Inferior parietal cortex (tissue), 1 donor: ENCODE measurements around the gene BORA.
"Not testable (repeated sequence)": the region's sequence is repeated elsewhere in the genome, so short reads cannot be mapped to it uniquely, and the experiment has no call there.

ENCODE experiments used
- DNase-seq: peaks from one replicate; pipeline ENCODE4 v3.0.0-alpha.2; 2016; ENCODE audit errors: extremely low spot score

The BORA gene

DNA sequence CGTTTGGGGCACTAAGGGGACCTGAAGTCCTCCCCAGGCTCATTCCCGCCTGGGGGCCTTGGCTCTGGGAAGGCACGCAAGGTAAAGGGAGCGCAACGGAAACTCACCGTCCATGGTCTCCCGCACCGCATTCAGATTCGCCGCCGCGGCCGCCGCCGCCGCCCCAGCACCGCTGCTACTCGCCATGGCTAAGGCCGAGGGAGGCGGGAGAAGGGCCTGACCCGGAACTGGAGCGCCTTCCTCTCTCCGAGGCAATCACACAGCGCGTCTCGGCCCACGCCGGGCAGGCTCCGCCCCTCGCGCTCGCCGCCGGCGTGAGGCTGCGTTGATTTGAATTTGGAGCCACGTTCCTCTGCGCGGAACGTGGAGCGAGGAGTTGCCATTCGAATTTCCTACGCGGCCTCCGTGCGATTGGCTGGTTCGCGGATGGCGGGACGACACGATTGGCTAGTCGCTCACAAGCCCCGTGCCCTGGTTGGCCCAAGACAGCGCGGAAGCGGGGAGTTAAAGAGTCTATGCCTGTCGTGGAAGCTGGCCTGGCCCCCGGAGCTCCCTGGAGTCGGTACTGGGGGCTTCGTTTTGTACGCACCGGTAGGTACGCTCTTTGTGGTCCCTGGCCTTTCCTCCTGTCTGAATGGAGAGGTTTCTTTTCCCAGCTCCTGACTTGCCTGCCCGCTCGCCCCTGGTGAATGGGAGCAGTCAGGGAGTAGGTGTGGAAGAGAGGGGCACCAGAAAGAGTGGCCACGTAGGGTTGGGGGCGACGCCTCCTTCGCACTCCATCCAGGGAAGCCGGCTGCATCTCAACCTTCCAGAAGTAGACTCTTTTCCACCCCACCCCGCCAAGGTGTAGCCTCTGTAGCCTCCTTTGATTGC, at the start of gene BORA, which contains the start of gene MZT1:
Gene BORA, plus strand, starts transcription at position 507 of the 873 bp plus-strand sequence. CDS start 1,018 bp downstream, outside the sequence.
Gene MZT1, minus strand, starts transcription at position 213 of the 873 bp plus-strand sequence. Its CDS starts 27 bp downstream, at position 186.
- peak; percentile 92 for DNase-seq

DNA sequence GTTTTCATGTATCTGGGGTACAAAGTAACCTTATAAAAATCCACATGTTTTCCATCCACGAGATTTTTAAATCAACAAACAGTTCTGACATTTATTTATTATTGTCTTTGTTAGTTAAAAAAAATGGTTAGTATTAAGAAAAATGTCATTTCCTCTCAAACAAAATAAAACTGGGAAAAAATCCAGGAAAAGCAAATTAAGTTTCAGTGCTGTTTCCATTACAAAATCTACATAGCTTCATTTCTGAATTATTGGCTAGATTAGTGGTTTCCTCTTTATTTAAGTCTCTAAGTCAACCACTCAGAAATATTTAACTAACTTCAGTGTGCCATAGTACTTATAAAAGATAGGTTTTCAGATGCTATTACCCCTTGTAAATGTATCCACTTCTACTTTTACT, 49.4 kb upstream of the BORA start:
- DNase-seq, result no peak

DNA sequence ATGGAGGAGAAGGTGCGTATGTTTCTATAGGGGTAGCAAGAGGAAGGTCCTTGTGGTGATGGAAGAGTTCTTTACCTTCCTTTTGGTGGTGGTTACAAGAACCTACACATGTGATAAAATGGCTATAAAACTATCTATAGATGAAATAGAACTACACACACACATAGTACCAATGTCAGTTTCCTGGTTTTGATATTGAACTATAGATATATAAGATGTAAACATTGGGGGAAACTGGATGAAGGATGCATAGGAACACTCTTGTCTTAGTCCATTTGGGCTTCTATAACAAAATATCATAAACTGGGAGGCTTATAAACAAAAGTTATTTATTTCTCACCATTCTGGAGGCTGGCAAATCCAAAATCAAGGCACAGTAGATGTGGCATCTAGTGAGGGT, 47.4 kb upstream of the BORA start:
- no peak for DNase-seq

DNA sequence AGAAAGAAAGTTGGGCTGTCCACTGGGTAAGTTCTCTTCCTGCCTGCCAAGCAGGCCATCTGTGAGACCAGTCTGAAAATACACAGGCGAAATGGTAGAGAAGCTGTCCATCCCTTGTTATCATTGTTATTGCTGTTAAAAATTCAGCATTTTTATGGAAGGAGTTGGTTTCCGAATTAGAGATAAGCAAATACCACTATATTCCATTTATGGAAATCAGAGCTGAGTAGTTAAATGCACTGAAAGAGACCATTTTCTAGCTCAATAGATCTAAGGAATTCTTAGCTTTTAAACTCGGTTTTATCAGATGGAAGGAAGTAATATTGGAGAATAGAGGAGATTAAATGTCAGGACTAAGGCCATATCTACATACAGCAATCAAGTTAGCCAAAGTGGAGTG, 41.0 kb upstream of the BORA start:
- no peak for DNase-seq

DNA sequence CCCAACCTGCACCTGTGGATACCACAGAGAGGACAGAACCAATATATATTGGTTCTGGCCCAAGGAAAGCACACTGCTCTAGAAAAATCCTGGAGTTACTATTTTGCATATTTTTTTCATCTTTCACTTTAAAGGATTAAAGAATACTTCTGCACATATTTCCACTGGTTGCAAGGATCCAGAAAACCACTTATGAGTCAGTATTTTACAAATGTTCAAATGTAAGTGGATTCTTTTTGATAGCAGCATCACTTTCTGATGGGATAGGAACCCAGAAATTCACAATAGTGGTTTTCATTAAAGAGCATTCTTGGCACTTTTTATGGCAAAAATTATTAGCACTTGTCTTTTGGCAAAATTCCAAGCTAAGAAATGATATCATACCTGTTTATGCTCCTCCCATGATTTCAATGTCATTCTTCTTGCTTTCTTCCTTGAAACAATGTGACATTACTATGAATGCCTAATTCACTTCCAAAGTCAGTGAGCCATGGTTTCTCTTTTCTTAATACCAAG, 38.5 kb upstream of the BORA start:
- no peak for DNase-seq

DNA sequence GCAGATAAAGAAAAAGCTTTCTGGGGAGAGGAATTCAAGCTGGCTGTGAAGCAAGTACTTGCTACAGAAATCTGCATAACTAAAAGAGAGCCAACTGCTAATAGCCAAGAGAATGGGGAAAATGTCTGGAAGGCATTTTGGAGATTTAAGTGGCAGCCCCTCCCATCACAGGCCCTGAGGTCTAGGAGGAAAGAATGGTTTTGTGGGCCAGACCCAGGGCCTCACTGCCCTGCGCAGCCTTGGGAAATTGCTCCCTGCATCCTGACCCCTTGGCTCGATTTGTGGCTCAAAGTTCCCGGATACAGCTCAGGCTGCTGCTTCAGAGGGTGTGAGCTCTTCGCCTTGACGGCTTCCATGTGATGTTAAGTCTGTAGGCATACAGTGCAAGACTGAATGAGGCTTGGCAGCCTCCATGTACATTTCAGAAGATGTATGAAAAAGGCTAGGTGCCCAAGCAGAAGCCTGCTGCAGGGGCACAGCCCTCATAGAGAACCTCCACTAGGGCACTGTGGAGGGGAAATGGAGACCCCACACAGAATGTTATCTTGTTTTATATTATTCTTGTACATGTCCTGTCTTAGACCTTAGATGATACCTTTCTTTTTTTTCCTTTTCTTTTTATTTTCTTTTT, 34.7 kb upstream of the BORA start:
- no peak for DNase-seq

DNA sequence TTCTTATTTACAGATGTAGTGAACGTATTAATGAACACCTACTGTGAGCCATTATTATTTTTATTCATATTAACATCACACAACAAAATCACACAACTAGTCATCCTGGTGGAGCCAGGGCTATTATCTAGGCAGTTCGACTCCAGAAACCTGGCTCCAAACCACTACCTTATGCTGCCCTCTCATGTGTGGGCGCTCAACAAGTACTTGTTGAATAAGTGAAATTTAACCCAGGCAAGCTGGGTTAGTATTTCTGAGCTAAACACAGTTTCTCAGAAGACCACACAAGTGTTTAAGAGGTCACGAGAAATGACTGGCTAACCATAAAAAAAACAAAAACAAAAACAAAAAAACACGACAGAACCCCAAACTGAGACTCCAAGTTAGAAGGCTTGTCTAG, 33.9 kb upstream of the BORA start:
- no peak for DNase-seq

DNA sequence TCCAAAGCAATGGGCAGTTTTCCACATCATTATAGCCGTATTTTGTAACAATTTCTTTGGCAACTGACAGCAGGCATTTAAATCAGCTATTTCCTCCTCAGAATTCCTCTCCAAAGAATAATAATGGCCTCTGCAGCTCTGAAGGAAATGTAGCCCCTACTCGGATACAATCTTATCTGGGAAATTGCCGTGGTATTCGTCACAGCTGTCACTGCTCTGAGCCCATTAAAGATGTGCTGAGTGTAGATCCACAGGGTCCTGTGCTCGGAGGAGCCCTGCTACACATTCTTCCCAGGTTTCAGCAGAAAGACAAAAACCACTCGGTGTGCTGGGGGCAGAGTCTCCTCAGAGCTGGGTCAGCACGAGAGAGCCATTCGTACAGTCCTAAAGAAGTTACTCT, 33.4 kb upstream of the BORA start:
- DNase-seq, result no peak

DNA sequence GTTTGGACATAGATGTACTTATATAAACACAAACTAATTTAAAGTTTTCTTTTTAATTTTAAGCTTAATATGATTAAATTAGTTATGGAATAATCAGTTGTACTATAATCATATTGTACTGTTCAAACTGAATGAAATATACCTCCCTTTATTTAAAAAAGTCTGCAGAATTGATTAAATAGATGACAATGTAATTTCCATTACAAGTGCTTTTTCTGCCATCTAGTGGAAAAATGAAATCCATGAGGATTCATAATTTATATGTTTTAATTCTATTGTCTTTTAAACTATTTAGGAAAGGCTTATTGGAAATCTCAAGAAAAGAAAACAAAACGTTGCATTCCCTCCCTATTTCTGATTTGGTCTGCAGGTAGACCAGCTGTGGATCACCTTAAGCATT, 31.1 kb upstream of the BORA start:
- peak; percentile 33 for DNase-seq

DNA sequence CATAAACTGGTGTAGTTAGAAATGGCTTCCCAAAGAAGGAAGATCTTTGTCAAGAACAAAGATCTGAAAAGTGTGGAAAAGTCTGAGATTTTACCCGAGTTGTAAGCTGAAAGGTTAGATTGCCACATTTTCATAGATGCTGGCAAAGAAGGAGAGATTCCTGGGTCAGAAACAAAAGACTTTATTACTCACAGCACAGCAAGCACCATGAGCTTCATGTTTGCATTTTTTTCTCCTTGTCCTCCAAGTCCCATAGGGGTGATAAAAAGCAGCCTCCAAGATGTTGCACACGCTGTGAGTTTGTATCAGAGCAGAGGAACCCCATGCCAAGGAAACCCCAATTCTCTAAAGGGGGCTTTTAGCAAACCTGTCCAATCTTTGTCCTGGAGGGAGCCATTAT, 29.6 kb upstream of the BORA start:
- DNase-seq, result no peak

DNA sequence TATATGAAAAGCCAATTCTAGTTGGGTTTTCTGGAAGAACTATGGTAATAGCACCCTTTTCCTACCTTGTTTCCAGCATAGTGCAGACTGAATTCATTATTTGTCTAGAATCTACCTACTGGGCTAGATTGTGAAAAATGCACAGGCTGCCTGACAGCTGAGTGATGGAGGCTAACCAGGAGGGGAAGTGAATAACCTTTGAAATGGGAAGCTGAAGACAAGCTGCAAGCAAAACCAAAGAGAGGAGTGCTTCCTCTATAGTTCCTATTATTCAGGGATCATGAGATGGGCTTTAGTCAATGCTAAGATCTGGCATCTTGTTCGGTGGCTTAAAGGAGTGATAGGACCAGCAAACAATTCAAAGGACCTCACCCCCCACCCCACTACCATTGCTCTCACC, 27.2 kb upstream of the BORA start:
- DNase-seq, result no peak

DNA sequence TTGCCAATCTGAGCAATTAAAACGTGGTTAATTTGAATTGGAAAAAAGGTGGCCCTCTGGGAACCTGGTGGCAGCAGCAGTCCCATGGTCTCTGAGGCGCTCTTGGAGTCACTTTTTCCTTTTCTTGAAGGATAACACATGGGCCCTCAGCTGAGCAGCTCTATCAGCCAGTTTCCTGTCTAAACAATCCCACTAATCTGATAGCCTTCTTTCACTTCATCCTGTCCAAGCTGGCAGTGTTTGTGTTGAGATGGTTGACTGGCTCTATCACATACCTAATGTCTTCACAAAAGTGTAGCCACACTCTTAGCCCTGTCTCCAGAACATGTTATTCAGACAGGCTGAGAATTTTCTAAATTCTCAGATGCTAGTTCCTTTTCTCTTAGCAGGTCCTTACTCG, 10.9 kb upstream of the BORA start:
- no peak for DNase-seq

DNA sequence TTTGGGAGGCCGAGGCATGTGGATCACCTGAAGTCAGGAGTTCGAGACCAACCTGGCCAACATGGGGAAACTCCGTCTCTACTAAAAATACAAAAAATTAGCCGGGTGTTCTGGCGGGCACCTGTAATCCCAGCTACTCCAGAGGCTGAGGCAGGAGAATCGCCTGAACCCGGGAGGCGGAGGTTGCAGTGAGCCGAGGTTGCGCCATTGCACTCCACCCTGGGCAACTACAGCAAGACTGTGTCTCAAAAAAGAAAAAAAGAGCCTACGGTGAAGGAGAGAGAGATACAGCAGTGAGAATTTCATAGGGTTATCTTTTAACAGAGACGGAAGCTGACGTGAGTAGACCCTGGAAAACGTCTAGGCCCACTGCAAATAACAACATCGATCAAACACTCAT, 1.5 kb upstream of the BORA start:
- DNase-seq, result not testable (repeated sequence)

DNA sequence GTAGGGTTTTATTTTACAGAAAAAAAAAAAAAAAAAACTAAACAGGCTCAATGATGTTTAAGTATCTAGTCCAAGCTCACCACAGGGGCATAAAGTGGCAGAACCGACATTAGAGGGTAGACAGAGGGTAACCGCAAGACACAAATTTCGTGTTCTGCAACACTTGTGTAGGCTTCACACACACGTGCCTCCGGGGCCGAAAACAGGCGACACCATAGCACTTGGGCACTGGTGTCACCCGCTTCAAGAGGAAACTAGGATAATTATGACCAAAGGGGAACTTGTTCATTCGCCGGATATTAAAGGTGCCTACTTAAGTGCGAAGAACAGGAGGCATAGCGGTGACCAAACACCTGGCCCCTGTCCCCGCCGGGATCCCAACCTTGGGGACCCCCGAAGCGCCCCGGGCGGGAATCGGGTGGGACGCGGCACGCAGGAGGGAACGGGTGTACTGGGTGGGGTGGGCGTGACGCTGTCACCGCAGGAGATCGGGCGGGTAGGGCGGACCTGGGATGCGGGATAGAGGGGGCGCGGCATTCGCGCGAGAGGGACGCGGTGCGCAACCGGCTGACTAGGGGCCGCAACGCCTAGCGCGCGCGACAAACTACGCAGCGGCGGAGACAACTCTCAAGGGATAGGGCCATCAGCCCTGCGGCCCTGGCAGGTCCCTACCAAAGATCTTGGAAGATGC, 852 bp upstream of the BORA start:
- DNase-seq, result no peak

DNA sequence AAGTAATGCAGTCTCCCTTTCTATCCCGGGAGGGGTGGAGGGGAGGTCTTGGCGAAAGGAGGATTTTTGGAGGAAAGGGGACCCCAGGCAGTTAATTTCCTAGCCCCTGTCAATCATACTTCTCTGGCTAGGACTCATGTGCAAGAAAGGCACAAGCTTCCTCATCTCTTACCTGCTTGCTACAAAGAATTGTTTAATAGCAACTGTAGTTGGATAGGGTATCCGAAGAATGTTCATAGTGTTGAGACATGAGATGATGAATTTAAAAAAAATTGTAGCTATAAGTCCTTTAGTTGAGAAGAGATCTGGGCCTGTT, 525 bp downstream of the BORA start:
- DNase-seq, result no peak

DNA sequence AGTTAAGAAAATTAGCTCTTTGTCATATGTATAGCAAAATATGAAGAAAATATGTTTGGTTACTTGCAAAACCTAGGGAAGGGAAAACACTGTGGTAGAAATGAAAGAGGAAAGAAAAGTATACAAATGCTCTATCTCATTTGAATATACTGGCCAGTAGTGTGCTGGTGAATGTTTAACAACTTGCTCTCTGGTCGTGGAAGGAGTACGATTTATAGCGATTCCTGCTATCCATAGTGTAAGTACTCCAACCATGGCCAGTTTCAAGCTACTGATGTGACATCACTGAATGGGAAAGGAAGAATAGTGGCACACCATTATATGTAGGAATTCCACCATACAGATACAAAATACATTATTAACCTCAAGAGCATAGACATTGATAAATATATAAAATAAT, 9.3 kb downstream of the BORA start:
- DNase-seq, result no peak

DNA sequence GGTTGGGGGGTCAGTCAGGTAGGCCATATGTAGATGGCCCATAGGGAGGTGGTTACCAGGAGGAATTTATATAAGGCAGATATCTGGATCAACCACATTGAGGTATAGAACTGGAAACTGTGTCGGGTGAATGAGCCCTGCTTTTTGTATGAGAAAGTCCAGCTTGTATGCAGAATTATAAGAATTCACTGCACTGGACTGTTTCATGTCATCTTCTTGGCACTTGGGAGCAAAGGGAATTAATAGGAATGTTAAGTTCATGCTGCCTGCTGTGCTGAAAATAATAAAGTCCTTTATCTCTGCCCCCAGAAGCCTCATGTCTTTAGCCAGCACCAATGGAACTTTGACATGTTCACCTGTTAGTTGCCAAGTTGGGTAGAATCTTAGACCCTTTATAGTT, 12.3 kb downstream of the BORA start:
- no peak for DNase-seq

DNA sequence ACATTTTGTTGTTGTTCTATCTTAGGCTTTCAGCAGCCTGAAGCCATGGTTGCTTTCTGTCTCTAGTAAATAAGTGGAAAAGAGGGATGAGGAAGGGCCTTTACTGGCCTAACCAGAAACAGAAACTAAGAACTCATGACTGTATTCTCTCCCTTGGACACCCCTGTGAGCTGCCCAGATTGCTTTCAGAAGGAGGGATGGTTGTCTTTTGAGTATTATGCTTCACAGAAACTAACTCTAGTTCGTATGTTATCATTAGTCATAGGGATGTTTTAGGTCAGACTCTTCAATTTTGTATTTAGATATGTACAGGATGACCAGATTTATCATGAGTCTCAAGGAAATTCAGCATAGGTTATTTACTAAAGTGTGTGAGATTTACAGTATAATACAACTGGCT, 17.5 kb downstream of the BORA start:
- DNase-seq, result no peak

DNA sequence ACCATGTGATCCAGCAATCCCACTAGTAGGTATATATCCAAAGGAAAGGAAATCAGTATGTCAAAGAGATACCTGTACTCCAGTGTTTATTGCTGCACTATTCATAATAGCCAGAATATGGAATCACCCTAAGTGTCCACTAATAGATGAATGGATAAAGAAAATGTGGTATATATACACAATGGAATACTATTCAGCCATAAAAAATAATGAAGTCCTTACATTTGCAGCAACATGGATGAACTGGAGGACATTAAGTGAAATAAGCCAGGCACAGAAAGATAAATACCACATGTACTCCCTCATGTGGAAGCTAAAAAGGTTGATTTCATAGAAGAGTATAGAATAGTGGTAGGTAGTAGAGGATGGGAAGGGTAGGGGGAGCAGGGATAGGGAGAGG, 23.5 kb downstream of the BORA start:
- DNase-seq, result no peak

DNA sequence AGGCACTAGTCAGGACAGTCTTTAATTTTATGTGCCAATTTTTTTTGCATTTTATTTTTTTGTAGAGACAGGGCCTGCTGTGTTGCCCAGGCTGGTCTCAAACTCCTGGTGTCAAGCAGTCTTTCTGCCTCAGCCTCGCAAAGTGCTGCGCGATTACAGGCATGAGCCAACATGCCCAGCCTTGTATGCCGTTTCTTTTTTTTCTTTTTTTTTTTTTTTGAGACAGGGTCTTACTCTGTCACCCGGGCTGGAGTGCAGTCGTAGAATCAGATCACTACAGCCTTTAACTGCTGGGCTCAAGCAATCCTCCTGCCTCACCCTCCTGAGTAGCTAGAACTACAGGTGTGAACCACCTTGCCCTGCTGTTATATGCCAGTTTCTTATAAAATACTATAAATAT, 26.4 kb downstream of the BORA start:
- no peak for DNase-seq

DNA sequence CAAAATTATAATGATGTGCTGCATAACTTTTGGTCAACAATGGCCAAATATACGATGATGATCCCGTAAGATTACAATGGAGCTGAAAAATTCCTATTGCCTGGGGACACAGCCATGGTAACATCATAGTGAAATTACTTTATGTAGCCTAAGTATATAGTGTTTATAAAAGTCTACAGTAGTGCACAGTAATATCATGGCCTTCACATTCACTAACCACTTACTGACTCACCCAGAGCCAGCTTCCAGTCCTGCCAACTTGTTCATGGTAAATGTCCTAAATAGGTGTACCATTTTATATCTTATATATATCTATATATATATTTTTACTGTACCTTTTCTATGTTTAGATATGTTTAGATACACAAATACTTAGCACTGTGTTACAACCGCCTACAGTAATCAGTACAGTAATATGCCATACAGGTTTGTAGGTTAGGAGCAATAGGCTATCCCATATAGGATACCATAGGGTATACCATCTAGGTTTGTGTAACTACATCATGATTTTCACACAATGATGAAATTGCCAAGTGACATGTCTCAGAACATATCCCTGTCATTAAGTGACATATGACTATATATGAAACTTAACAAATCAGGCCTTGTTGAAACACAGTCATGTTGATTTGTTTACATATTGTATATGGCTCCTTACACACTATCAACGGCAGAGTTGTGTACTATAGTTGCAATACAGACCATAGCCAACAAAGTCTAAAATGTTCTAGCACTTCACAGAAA, 30.2 kb downstream of the BORA start:
- DNase-seq, result no peak

DNA sequence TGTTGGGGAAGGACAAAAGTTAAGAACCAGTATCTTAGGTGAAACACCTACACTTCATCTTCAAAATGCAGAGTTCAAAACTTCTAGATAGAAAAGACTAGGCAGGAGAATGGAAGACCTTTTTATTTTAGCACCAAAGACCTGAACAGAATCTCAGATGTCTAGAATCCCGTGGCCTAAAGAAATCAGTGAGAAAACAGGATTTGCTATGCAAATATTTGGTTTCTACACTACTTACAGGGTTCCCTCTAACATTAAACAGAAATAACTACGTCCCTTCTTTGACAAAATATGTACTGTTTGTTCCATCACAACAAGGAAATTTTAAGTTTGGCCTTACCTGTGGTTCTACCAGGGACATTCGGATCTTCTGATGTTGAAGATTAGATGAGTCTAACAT, 32.5 kb downstream of the BORA start:
- no peak for DNase-seq
